MM.1S (cell line): ENCODE data around the gene CNTLN.

ENCODE experiments used
- DNase-seq: peaks from one replicate; pipeline ENCODE4 v3.0.0-alpha.2; 2015
- H2AFZ ChIP-seq: fragments of 300-600 bp; sonication (generic); 2 replicates; pipeline ENCODE4 v1.6.0; 2016; ENCODE audit warnings: antibody characterized with exemption, low read length
- H3F3A ChIP-seq: fragments of 300-600 bp; sonication (generic); 2 replicates; pipeline ENCODE4 v1.6.1; 2016; ENCODE audit warnings: mild to moderate bottlenecking, antibody characterized with exemption, low read length, moderate library complexity, mixed read lengths; ENCODE audit not compliant: insufficient read depth
- H3K27ac ChIP-seq: fragments of 300-600 bp; sonication (generic); 2 replicates; pipeline ENCODE4 v1.5.1; 2016; ENCODE audit warnings: mild to moderate bottlenecking, low read length
- H3K27me3 ChIP-seq: fragments of 300-600 bp; sonication (generic); replicated peaks from 2 replicates; pipeline ENCODE4 v1.6.0; 2016; ENCODE audit warnings: low read length; ENCODE audit not compliant: insufficient read depth
- H3K36me3 ChIP-seq: fragments of 300-600 bp; sonication (generic); replicated peaks from 2 replicates; pipeline ENCODE4 v1.6.1; 2016; ENCODE audit warnings: mild to moderate bottlenecking, low read length, mixed read lengths; ENCODE audit not compliant: insufficient read depth
- H3K4me1 ChIP-seq: fragments of 300-600 bp; sonication (generic); 2 replicates; pipeline ENCODE4 v1.6.1; 2016; ENCODE audit warnings: low read length, mixed read lengths
- H3K4me2 ChIP-seq: fragments of 300-600 bp; sonication (generic); 2 replicates; pipeline ENCODE4 v1.6.0; 2016; ENCODE audit warnings: low read depth, low read length
- H3K4me3 ChIP-seq: fragments of 300-600 bp; sonication (generic); 2 replicates; pipeline ENCODE4 v1.5.1; 2016; ENCODE audit warnings: low read length, mixed read lengths
- H3K79me2 ChIP-seq: fragments of 300-600 bp; sonication (generic); 2 replicates; pipeline ENCODE4 v1.6.1; 2016; ENCODE audit warnings: mixed run types, low read length, mixed read lengths
- H3K9ac ChIP-seq: fragments of 300-600 bp; sonication (generic); 2 replicates; pipeline ENCODE4 v1.6.1; 2016; ENCODE audit warnings: low read length, mixed read lengths
- H3K9me2 ChIP-seq: fragments of 300-600 bp; sonication (generic); replicated peaks from 2 replicates; pipeline ENCODE4 v1.6.1; 2016; ENCODE audit warnings: mild to moderate bottlenecking, low read length, mixed read lengths; ENCODE audit not compliant: insufficient read depth
- H3K9me3 ChIP-seq: fragments of 300-600 bp; sonication (generic); replicated peaks from 2 replicates; pipeline ENCODE4 v1.6.1; 2016; ENCODE audit warnings: mild to moderate bottlenecking, low read length, mixed read lengths; ENCODE audit not compliant: insufficient read depth
- H4K20me1 ChIP-seq: fragments of 300-600 bp; sonication (generic); 2 replicates; pipeline ENCODE4 v1.6.1; 2016; ENCODE audit warnings: mild to moderate bottlenecking, low read length, moderate library complexity, mixed read lengths; ENCODE audit not compliant: insufficient read depth
- CTCF ChIP-seq: fragments of 300-600 bp; sonication (generic); IDR thresholded peaks from 2 replicates; pipeline ENCODE4 v1.5.1; 2016; ENCODE audit warnings: antibody characterized with exemption, low read length, mixed read lengths
- EZH2 ChIP-seq: fragments of 300-600 bp; sonication (generic); optimal IDR thresholded peaks from 2 replicates; pipeline ENCODE3; 2017; ENCODE audit warnings: low read depth, mild to moderate bottlenecking, antibody characterized with exemption, low read length, mixed read lengths
- EZH2phosphoT487 ChIP-seq: fragments of 300-600 bp; sonication (generic); IDR thresholded peaks from 2 replicates; pipeline ENCODE4 v1.6.1; 2018; ENCODE audit warnings: antibody characterized with exemption, low read length

Gene CNTLN

GRCh38 chr9:17484906-17485305 is 350.1 kb downstream of the CNTLN start:
- H4K20me1 ChIP-seq: no peaks in the 10 kb centered on the region
- H3K27me3 ChIP-seq: no peaks in the 10 kb centered on the region
- no peak overlapping the region for H2AFZ ChIP-seq
- no peaks in the 10 kb centered on the region for H3F3A ChIP-seq
- no peak overlapping the region for H3K27ac ChIP-seq
- TF ChIP-seq EZH2phosphoT487 (no peak), EZH2 (no peak), CTCF (no peak)
- H3K36me3 ChIP-seq: no peaks in the 10 kb centered on the region
- H3K79me2 ChIP-seq: no peaks in the 10 kb centered on the region
- H3K4me1 ChIP-seq: no peaks in the 10 kb centered on the region
- no peak overlapping the region for H3K9ac ChIP-seq
- no peaks in the 10 kb centered on the region for H3K9me2 ChIP-seq
- no peaks in the 10 kb centered on the region for H3K9me3 ChIP-seq
- H3K4me3 ChIP-seq: no peak overlapping the region
- no peak for DNase-seq
- no peak overlapping the region for H3K4me2 ChIP-seq

DNA sequence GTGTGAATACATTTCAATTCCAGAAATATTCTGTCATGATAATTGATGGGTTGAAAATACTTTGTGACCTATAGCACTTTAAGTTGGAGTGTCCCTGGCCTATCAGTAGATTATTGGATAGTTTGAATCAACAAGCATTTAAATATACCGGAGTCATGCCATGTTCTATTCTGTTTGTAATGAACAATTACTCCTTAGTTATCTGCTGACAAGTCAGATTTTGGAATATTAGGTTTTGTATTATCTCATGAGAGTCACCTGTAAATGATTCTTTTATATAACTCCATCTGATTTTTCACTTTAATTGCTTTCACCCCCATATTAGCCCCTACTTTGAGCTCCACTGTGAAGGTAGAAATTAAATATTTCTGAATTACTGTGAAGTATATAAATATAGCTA is 351.6 kb downstream of the CNTLN start:
- DNase-seq: no peak
- no peaks in the 10 kb centered on the region for H3K36me3 ChIP-seq
- H3K9me3 ChIP-seq: no peaks in the 10 kb centered on the region
- H2AFZ ChIP-seq: no peak overlapping the region
- no peak overlapping the region for H3K4me2 ChIP-seq
- H4K20me1 ChIP-seq: no peaks in the 10 kb centered on the region
- H3K4me1 ChIP-seq: no peaks in the 10 kb centered on the region
- no peaks in the 10 kb centered on the region for H3K27me3 ChIP-seq
- no peaks in the 10 kb centered on the region for H3K79me2 ChIP-seq
- TF ChIP-seq EZH2phosphoT487 (no peak), EZH2 (no peak), CTCF (no peak)
- H3F3A ChIP-seq: no peaks in the 10 kb centered on the region
- H3K27ac ChIP-seq: no peak overlapping the region
- no peak overlapping the region for H3K9ac ChIP-seq
- H3K9me2 ChIP-seq: no peaks in the 10 kb centered on the region
- no peak overlapping the region for H3K4me3 ChIP-seq

DNA sequence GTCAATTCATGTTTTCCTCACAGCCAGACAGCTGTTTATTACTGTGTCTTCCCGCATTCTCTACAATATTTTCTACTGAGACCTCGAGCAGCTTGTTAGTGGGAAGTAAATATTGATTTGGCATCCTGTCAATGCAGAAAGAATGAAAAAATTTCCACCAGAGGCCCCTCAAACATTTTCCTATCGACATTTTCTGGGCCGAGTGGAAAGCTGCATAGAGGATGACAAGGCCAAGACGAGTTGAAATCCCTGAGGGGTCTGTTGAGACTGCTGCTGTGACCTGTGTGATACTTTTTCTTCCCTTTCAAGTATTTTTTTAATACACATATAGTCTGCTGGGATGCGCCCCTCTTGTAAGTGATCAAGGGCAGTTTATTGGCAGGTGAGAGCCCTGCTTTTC is 352.6 kb downstream of the CNTLN start:
- H3K9me3 ChIP-seq: no peaks in the 10 kb centered on the region
- H3K4me2 ChIP-seq: no peak overlapping the region
- H3K79me2 ChIP-seq: no peaks in the 10 kb centered on the region
- H3K27ac ChIP-seq: no peak overlapping the region
- no peaks in the 10 kb centered on the region for H3F3A ChIP-seq
- H4K20me1 ChIP-seq: no peaks in the 10 kb centered on the region
- no peaks in the 10 kb centered on the region for H3K9me2 ChIP-seq
- no peaks in the 10 kb centered on the region for H3K36me3 ChIP-seq
- no peaks in the 10 kb centered on the region for H3K27me3 ChIP-seq
- no peaks in the 10 kb centered on the region for H3K4me1 ChIP-seq
- H3K4me3 ChIP-seq: no peak overlapping the region
- TF ChIP-seq EZH2phosphoT487 (no peak), EZH2 (no peak), CTCF (no peak)
- no peak for DNase-seq
- no peak overlapping the region for H3K9ac ChIP-seq
- H2AFZ ChIP-seq: no peak overlapping the region
